A549 (cell line): ENCODE results near the gene RAB11FIP4. TPM values are rescaled to one million over a fixed set of nuclear protein-coding genes. Genes with fewer than 3 reads are reported as not detected.

ENCODE experiments used
- ATAC-seq, 2 experiments: fragments of 200-7000 bp in 1 of 2; fragments of >200 bp in 1 of 2; cut with Nextera tagmentation in 1 of 2; cut with Tn5 transposase in 1 of 2; 3 replicates each; pipeline versions ENCODE4 v1.8.0 to v1.9.1; 2018 to 2020; ENCODE audit warnings: mild to moderate bottlenecking in 1 of 2, moderate library complexity in 1 of 2
- CTCF ChIA-PET: fragments of 300-600 bp; sonication (Branson Sonifier 250); formaldehyde crosslinking; extraction: SDS; loops from one replicate; lab custom pipeline; 2021; ENCODE audit warnings: antibody characterized with exemption, inconsistent platforms; lab: Yijun Ruan, JAX
- POLR2A ChIA-PET: fragments of 350-600 bp; formaldehyde crosslinking; extraction: SDS; loops from one replicate; lab custom pipeline; 2021; ENCODE audit warnings: antibody characterized with exemption, inconsistent platforms; lab: Yijun Ruan, JAX
- DNase-seq, 2 experiments: peaks; one replicate each; pipeline versions ENCODE4 v3.0.0 to v3.0.0-alpha.2; 2011 to 2016; ENCODE audit warnings: low read depth in 1 of 2, low spot score in 1 of 2
- FAIRE-seq: peaks from 2 replicates; lab custom pipeline; 2011; peaks lifted over from hg19 to GRCh38; lab: Jason Lieb, UNC
- H3K27ac ChIP-seq, 2 experiments: fragments of >200 bp; sonication (Bioruptor Twin); formaldehyde crosslinking; 3 replicates each; pipeline ENCODE4 v1.5.1; 2016 to 2017
- H3K4me1 ChIP-seq: fragments of >200 bp; sonication (Bioruptor Twin); formaldehyde crosslinking; 3 replicates; pipeline ENCODE4 v1.6.1; 2016
- H3K4me2 ChIP-seq: fragments of >200 bp; sonication (Bioruptor Twin); formaldehyde crosslinking; 3 replicates; pipeline ENCODE4 v1.6.1; 2016
- H3K4me3 ChIP-seq: fragments of >200 bp; sonication (Bioruptor Twin); formaldehyde crosslinking; 3 replicates; pipeline ENCODE4 v1.5.1; 2016
- H3K9me3 ChIP-seq: fragments of >200 bp; sonication (Bioruptor Twin); formaldehyde crosslinking; 3 replicates; pipeline ENCODE4 v1.6.1; 2016
- CBX2 ChIP-seq: fragments of 200-600 bp; sonication (generic); IDR thresholded peaks from 2 replicates; pipeline ENCODE4 v1.6.1; 2016; ENCODE audit warnings: low read depth, mild to moderate bottlenecking, borderline replicate concordance
- CEBPB ChIP-seq, 2 experiments: fragments of >200 bp in 1 of 2; sonication (Bioruptor Twin) in 1 of 2; formaldehyde crosslinking in 1 of 2; IDR thresholded peaks; 2 replicates each; pipeline ENCODE4 v1.6.1; 2012 to 2016
- CHD4 ChIP-seq: fragments of 200-600 bp; sonication (generic); IDR thresholded peaks from 2 replicates; pipeline ENCODE4 v1.6.1; 2016; ENCODE audit warnings: antibody characterized with exemption, mild to moderate bottlenecking, borderline replicate concordance
- EHMT2 ChIP-seq: fragments of 200-600 bp; sonication (generic); IDR thresholded peaks from 2 replicates; pipeline ENCODE4 v1.6.1; 2016; ENCODE audit warnings: antibody characterized with exemption, low read depth, mild to moderate bottlenecking, moderate library complexity
- ESRRA ChIP-seq: fragments of 150-350 bp; IDR thresholded peaks from 2 replicates; pipeline ENCODE4 v1.6.1; 2014; ENCODE audit warnings: mild to moderate bottlenecking, low read length, borderline replicate concordance
- FOSB ChIP-seq: fragments of 250-450 bp; sonication (Bioruptor Pico); IDR thresholded peaks from 2 replicates; pipeline ENCODE4 v1.5.0; 2020; ENCODE audit warnings: mild to moderate bottlenecking, moderate library complexity
- HEYL ChIP-seq: fragments of 250-450 bp; sonication (Bioruptor Pico); IDR thresholded peaks from 2 replicates; pipeline ENCODE4 v1.8.0; 2021; ENCODE audit warnings: mild to moderate bottlenecking, moderate library complexity
- JUNB ChIP-seq: fragments of >200 bp; sonication (Bioruptor Twin); formaldehyde crosslinking; IDR thresholded peaks from 2 replicates; pipeline ENCODE4 v1.6.1; 2016
- MAFK ChIP-seq: fragments of 450-650 bp; IDR thresholded peaks from 2 replicates; pipeline ENCODE4 v1.6.1; 2014; ENCODE audit not compliant: partially characterized antibody
- MYC ChIP-seq: IDR thresholded peaks from 2 replicates; pipeline ENCODE4 v1.6.1; 2012; ENCODE audit warnings: mild to moderate bottlenecking, inconsistent platforms, low read length, improper control_type of control experiment, borderline replicate concordance
- NR3C1 ChIP-seq: fragments of >200 bp; sonication (Bioruptor Twin); formaldehyde crosslinking; IDR thresholded peaks from 3 replicates; pipeline ENCODE4 v1.6.1; 2017
- POLR2A ChIP-seq: IDR thresholded peaks from 2 replicates; pipeline ENCODE4 v1.6.1; 2012; ENCODE audit warnings: mild to moderate bottlenecking, low read length
- POLR2AphosphoS2 ChIP-seq: conservative IDR thresholded peaks from 2 replicates; pipeline ENCODE4 v1.6.1; 2012; ENCODE audit warnings: low read length, improper control_type of control experiment, inconsistent platforms
- RNF2 ChIP-seq: fragments of 200-600 bp; sonication (generic); IDR thresholded peaks from 2 replicates; pipeline ENCODE4 v1.6.1; 2016; ENCODE audit warnings: low read depth, mild to moderate bottlenecking, antibody characterized with exemption, moderate library complexity, borderline replicate concordance
- SMC3 ChIP-seq: fragments of >200 bp; sonication (Bioruptor Twin); formaldehyde crosslinking; IDR thresholded peaks from 3 replicates; pipeline ENCODE4 v1.6.1; 2018; ENCODE audit warnings: inconsistent platforms
- TFCP2L1 ChIP-seq: fragments of 250-450 bp; sonication (Bioruptor Pico); IDR thresholded peaks from 2 replicates; pipeline ENCODE4 v1.5.0; 2021; ENCODE audit warnings: mild to moderate bottlenecking
- TP53 ChIP-seq: fragments of 250-450 bp; sonication (Bioruptor Pico); IDR thresholded peaks from 2 replicates; pipeline ENCODE4 v1.5.0; 2021; ENCODE audit warnings: mild to moderate bottlenecking, moderate library complexity
- ZC3H11A ChIP-seq: fragments of 450-650 bp; IDR thresholded peaks from 2 replicates; pipeline ENCODE4 v1.6.1; 2014; ENCODE audit warnings: antibody characterized with exemption, mild to moderate bottlenecking
- ZNF302 ChIP-seq: fragments of 250-450 bp; sonication (Bioruptor Pico); IDR thresholded peaks from 2 replicates; pipeline ENCODE4 v1.9.0; 2021; ENCODE audit warnings: inconsistent platforms, mild to moderate bottlenecking, moderate library complexity
- WGBS: methylation state at CpG from one replicate; pipeline ENCODE4 v1.1.6; 2017; ENCODE audit errors: missing lambda C conversion rate; 5-methylcytosine and 5-hydroxymethylcytosine counted together
- polyA plus RNA-seq, 4 experiments: library from polyadenylated mRNA; depleted of rRNA in 3 of 4; stranded (reverse); fragments of >200 nt; fragmentation: RNase III in 1 of 4; extraction: RNeasy Plus Mini Kit Qiagen cat#74134 plus additional on column Dnase treatment in 1 of 4; gene quantifications; 2 replicates in 3 of 4; 3 replicates in 1 of 4; pipeline ENCODE4 v1.2.3, GENCODE V29; 2011 to 2017
- TF ChIP-seq, protein P1 (sequence below): IDR thresholded peaks from 2 replicates; pipeline ENCODE4 v1.6.1; 2012; ENCODE audit warnings: low read depth, borderline replicate concordance
- TF ChIP-seq, protein P2 (sequence below): fragments of 250-450 bp; sonication (Bioruptor Pico); IDR thresholded peaks from 2 replicates; pipeline ENCODE4 v1.5.0; 2020; ENCODE audit warnings: low read depth, mild to moderate bottlenecking, moderate library complexity
- TF ChIP-seq, protein P3 (sequence below): fragments of >200 bp; sonication (Bioruptor Twin); formaldehyde crosslinking; IDR thresholded peaks from 2 replicates; pipeline ENCODE4 v1.6.1; 2016
- TF ChIP-seq, protein P4 (sequence below): fragments of 450-650 bp; IDR thresholded peaks from 2 replicates; pipeline ENCODE4 v1.6.1; 2014; ENCODE audit warnings: antibody characterized with exemption

RAB11FIP4 gene
- polyA plus RNA-seq, 2 of the 4 experiments (the other 2 are of a cell fraction): 1.9 to 3.5 TPM

DNA sequence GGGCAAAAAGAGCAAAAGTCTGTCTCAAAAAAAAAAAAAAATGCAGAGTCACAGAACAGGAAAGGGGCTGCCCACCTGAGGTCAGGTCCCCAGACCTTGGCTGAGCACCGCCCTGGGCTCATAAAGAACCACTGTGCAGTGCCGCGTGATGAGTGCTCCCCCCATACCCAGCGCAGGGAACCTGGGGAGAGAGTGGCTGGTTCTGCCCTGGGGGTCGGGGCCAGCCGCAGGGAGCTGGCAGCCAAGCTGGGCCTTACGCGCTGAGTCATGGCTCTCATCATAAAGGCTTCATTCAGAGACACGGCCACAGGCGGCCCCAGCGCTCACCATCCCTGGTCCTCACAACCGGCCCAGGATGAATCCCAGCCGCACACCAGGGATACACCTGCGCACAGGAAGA lies 80.7 kb downstream of the RAB11FIP4 start:
- H3K9me3 ChIP-seq: no peaks in the 10 kb centered on the region
- ChIA-PET POLR2A (no interaction called here), CTCF (interaction anchor here (0.8 to 3.9 kb wide), 3 partner anchors 34 to 252 kb away, joined by 3 to 16 read pairs (median 6); no protein-coding TSS in a partner anchor)
- WGBS: 91% methylated on average over 14 of the region's 14 CpGs
- TF ChIP-seq MAFK (peak; percentile 11), POLR2A (no peak)
- no peak overlapping the region for H3K4me2 ChIP-seq
- FAIRE-seq: no peak
- no peak; a peak in 1 of 6 replicates for ATAC-seq
- no peak overlapping the region for H3K4me3 ChIP-seq
- no peak for DNase-seq
- no peaks in the 10 kb centered on the region for H3K4me1 ChIP-seq
- H3K27ac ChIP-seq: peak overlapping the region in 1 of 2 experiments; percentile 43; a peak in 1 of 6 replicates

DNA sequence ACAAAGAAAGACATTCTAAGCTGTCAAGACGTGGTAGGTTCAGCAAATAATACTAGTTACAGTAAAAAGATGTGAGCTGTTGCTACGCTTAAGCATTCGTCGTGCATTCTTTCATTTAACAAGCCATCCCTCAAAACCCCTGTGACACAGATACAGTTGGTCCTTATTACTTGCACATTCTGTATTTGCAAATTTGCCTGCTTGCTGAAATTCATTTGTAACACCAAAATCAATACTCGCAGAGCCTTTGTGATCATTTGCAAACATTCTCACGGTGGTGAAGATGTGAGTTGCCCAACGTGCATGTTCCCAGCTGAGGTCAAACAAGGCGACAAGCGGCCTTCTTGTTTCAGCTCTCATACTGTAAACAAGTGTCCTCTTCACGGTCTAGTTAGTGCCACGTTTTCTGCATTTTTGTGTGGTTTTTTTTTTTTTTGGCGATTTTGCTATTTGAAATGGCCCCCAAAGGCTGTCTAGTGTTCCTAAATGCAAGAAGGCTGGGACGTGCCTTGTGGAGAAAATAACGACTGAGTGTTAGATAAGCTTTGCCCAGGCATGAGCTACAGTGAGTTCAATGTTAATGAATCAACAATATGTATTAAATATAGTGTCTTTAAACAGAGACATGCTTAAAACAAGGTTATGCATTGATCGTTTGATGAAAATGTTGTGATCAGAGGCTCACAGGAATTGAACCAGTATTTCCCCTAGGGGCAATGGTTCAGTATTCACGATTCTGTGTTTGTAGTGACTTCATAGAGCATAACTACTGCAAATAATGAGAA lies 84.1 kb downstream of the RAB11FIP4 start:
- Histone ChIP-seq H3K4me2 (no peak overlapping the region), H3K4me3 (no peak overlapping the region), H3K9me3 (no peaks in the 10 kb centered on the region), H3K27ac (no peak overlapping the region), H3K4me1 (no peaks in the 10 kb centered on the region)
- no peak for ATAC-seq
- CTCF ChIA-PET: interaction anchor here (1.2 to 3.9 kb wide), 3 partner anchors 37 to 761 kb away, joined by 3 to 20 read pairs (median 16); no protein-coding TSS in a partner anchor
- TF ChIP-seq, protein P1, sequence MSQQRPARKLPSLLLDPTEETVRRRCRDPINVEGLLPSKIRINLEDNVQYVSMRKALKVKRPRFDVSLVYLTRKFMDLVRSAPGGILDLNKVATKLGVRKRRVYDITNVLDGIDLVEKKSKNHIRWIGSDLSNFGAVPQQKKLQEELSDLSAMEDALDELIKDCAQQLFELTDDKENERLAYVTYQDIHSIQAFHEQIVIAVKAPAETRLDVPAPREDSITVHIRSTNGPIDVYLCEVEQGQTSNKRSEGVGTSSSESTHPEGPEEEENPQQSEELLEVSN: no peak
- TF ChIP-seq ESRRA (no peak), TFCP2L1 (no peak), MYC (no peak), CBX2 (no peak), SMC3 (no peak), CHD4 (no peak), CEBPB (IDR thresholded peaks at IDR 0.05) (no peak), TP53 (CRISPR knock-in tag) (no peak), JUNB (no peak), ZC3H11A (no peak), POLR2AphosphoS2 (no peak), FOSB (no peak), MAFK (no peak), ZNF302 (no peak)
- TF ChIP-seq, protein P2, sequence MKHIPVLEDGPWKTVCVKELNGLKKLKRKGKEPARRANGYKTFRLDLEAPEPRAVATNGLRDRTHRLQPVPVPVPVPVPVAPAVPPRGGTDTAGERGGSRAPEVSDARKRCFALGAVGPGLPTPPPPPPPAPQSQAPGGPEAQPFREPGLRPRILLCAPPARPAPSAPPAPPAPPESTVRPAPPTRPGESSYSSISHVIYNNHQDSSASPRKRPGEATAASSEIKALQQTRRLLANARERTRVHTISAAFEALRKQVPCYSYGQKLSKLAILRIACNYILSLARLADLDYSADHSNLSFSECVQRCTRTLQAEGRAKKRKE (CRISPR knock-in tag): no peak
- no peak for DNase-seq
- FAIRE-seq: no peak
- POLR2A ChIA-PET: interaction anchor here (0.7 kb wide), 1 partner anchor 36 kb away, joined by 3 read pairs; no protein-coding TSS in a partner anchor
- WGBS: 57% methylated on average over 16 of the region's 16 CpGs

DNA sequence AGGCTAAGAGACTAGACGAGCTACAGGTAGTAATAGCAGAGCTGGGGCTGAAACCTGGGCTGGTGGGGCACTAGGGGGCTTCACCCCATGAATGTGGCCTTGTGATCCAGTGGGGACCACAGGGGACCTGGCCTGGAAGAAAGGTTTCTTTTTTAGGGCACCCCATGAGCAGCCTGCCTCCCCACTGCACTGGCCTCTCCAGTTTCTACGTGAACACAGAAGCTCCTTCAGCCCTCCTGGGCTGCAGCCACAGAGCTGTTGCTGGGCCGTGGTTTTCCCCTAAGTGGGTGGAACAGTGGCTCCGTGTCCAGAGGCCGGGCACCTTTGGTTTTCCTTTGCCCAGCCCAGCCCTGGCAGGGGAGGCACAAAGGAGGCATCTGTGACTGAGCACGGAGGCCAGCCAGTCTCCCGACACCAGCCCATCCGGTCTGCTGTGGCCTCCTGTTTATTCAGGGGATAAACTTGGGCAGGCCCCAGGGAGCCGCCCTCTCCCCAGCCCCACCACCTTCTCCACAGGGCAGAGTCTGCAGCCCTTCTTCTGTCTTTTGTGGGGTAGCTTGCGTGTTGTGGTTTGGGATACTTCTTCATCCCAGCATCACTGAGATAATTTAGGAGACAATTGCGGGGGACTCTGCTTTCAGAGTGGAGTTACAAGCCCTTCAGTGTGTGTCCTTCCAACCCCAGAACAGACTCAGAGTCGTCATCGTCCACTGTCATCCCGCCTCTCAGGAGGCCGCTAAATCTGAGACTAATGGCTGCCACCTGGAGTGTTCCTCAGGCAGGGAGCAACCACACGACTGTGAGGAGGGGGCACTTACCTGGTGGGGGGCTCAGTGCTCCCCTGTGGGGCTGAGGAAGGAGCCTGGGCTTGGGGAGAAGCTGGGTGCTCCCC lies 85.3 kb downstream of the RAB11FIP4 start:
- H3K4me3 ChIP-seq: no peak overlapping the region
- ChIA-PET CTCF (interaction anchor here (0.5 to 3.3 kb wide), 5 partner anchors 16 to 438 kb away, joined by 3 to 20 read pairs (median 5); no protein-coding TSS in a partner anchor), POLR2A (no interaction called here)
- DNase-seq (no peak), FAIRE-seq (no peak), ATAC-seq (peak in 1 of 2 experiments; percentile 18; a peak in 1 of 6 replicates)
- H3K4me2 ChIP-seq: no peak overlapping the region
- 65% methylated on average over 16 of the region's 16 CpGs for WGBS
- no peak overlapping the region for H3K27ac ChIP-seq
- H3K4me1 ChIP-seq: 0 out of 3 replicates have a peak, but pooled peaks cover 4% of the 10 kb centered on the region
- no peak for TF ChIP-seq HEYL (CRISPR knock-in tag)
- TF ChIP-seq, protein P3, sequence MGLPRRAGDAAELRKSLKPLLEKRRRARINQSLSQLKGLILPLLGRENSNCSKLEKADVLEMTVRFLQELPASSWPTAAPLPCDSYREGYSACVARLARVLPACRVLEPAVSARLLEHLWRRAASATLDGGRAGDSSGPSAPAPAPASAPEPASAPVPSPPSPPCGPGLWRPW: no peak
- TF ChIP-seq, protein P4, sequence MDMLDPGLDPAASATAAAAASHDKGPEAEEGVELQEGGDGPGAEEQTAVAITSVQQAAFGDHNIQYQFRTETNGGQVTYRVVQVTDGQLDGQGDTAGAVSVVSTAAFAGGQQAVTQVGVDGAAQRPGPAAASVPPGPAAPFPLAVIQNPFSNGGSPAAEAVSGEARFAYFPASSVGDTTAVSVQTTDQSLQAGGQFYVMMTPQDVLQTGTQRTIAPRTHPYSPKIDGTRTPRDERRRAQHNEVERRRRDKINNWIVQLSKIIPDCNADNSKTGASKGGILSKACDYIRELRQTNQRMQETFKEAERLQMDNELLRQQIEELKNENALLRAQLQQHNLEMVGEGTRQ: no peak
- no peak for TF ChIP-seq NR3C1
- no peak for TF ChIP-seq EHMT2
- no peak for TF ChIP-seq RNF2
- no peak for TF ChIP-seq CEBPB (IDR thresholded peaks at IDR 0.05)
- no peaks in the 10 kb centered on the region for H3K9me3 ChIP-seq
